Natural killer cell (primary cell): Measurements from ENCODE around the gene ITPKB. TPM values are rescaled to one million over a fixed set of nuclear protein-coding genes. Genes with fewer than 3 reads are reported as not detected.

Source experiments
- ATAC-seq, 3 donors: fragments of 150-1000 bp in 2 of 3; fragments of 200-7000 bp in 1 of 3; cut with Tn5 transposase; 1 replicate in 1 of 3; 2 replicates in 2 of 3; pipeline ENCODE4 v1.10.0; 2021; ENCODE audit warnings: mild to moderate bottlenecking in 2 of 3, moderate library complexity in 2 of 3
- DNase-seq, 2 donors: peaks; one replicate each; pipeline versions ENCODE4 v3.0.0 to v3.0.0-alpha.2; 2013 to 2021; ENCODE audit warnings: mixed read lengths in 1 of 2
- H3K27ac ChIP-seq: one replicate; pipeline ENCODE4 v1.5.1; 2013; ENCODE audit warnings: mild to moderate bottlenecking, low read length
- H3K27me3 ChIP-seq: one replicate; pipeline ENCODE4 v1.6.1; 2013; ENCODE audit warnings: low read length; ENCODE audit not compliant: control insufficient read depth, insufficient read depth
- H3K36me3 ChIP-seq: one replicate; pipeline ENCODE4 v1.6.1; 2013; ENCODE audit warnings: low read length; ENCODE audit not compliant: control insufficient read depth, insufficient read depth
- H3K4me1 ChIP-seq: one replicate; pipeline ENCODE4 v1.6.1; 2013; ENCODE audit warnings: low read length; ENCODE audit not compliant: control insufficient read depth, insufficient read depth
- H3K4me3 ChIP-seq: one replicate; pipeline ENCODE4 v1.5.1; 2013; ENCODE audit warnings: low read length
- H3K9me3 ChIP-seq: one replicate; pipeline ENCODE4 v1.6.1; 2013; ENCODE audit warnings: low read length; ENCODE audit not compliant: control insufficient read depth, insufficient read depth
- H3K27ac Mint-ChIP-seq, 2 donors: one replicate each; pipeline ENCODE4 v1.8.0; 2022; ENCODE audit warnings: mild to moderate bottlenecking in 2 of 2, mixed read lengths in 2 of 2, moderate library complexity in 1 of 2
- H3K27me3 Mint-ChIP-seq, 2 donors: one replicate each; pipeline ENCODE4 v1.8.0; 2022; ENCODE audit warnings: low read depth in 2 of 2, mixed read lengths in 2 of 2
- H3K36me3 Mint-ChIP-seq: one replicate; pipeline ENCODE4 v1.8.0; 2022; ENCODE audit warnings: mixed read lengths
- H3K4me1 Mint-ChIP-seq, 2 donors: one replicate each; pipeline ENCODE4 v1.8.0; 2022; ENCODE audit warnings: mixed read lengths in 2 of 2
- H3K4me3 Mint-ChIP-seq: one replicate; pipeline ENCODE4 v1.8.0; 2022; ENCODE audit warnings: mild to moderate bottlenecking, moderate library complexity, mixed read lengths
- H3K9me3 Mint-ChIP-seq, 2 donors: one replicate each; pipeline ENCODE4 v1.8.0; 2022; ENCODE audit warnings: mixed read lengths in 2 of 2
- WGBS: methylation state at CpG from one replicate; pipeline ENCODE4 v1.1.7; 2013; ENCODE audit warnings: missing lambda C conversion rate; ENCODE audit not compliant: insufficient coverage; 5-methylcytosine and 5-hydroxymethylcytosine counted together
- intact Hi-C: fragments of 100-400 bp; cut with micrococcal nuclease; formaldehyde crosslinking; loops from one replicate; pipeline ENCODE4 v1.14.2; 2022
- total RNA-seq, 4 donors: library from RNA; stranded (reverse); fragments of 120-200 nt in 1 of 4; gene quantifications; one replicate each; pipeline versions ENCODE4 v1.2.3 to v1.2.4, GENCODE V29; 2013 to 2022
- TF ChIP-seq, protein P1 (sequence below): fragments of 200-600 bp; IDR thresholded peaks from one replicate; pipeline ENCODE4 v1.8.0; 2022; ENCODE audit warnings: antibody characterized with exemption

ITPKB gene
- total RNA-seq, 3 donors from 2014 or later (not counting 1 experiment from before 2014, with no cell fraction given) = 92.2 to 133 (median 99.0) TPM

- peak overlapping the region; percentile 11 for H3K27ac ChIP-seq
- H3K27me3 Mint-ChIP-seq = no peaks in the 10 kb centered on the region
- TF ChIP-seq, protein P1, sequence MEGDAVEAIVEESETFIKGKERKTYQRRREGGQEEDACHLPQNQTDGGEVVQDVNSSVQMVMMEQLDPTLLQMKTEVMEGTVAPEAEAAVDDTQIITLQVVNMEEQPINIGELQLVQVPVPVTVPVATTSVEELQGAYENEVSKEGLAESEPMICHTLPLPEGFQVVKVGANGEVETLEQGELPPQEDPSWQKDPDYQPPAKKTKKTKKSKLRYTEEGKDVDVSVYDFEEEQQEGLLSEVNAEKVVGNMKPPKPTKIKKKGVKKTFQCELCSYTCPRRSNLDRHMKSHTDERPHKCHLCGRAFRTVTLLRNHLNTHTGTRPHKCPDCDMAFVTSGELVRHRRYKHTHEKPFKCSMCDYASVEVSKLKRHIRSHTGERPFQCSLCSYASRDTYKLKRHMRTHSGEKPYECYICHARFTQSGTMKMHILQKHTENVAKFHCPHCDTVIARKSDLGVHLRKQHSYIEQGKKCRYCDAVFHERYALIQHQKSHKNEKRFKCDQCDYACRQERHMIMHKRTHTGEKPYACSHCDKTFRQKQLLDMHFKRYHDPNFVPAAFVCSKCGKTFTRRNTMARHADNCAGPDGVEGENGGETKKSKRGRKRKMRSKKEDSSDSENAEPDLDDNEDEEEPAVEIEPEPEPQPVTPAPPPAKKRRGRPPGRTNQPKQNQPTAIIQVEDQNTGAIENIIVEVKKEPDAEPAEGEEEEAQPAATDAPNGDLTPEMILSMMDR = no peak
- H3K27me3 ChIP-seq = no peaks in the 10 kb centered on the region
- DNase-seq (no peak), ATAC-seq (no peak)
- H3K27ac Mint-ChIP-seq = peak overlapping the region; percentile 97 to 99
- H3K36me3 ChIP-seq = peaks cover 20% of the 10 kb centered on the region
- H3K9me3 Mint-ChIP-seq = no peaks in the 10 kb centered on the region
- no peaks in the 10 kb centered on the region for H3K9me3 ChIP-seq
- H3K4me3 ChIP-seq = no peak overlapping the region
- peaks cover 47% of the 10 kb centered on the region for H3K4me1 ChIP-seq
- intact Hi-C loops = no loop called here
- 88% methylated on average over 7 of the region's 7 CpGs for WGBS
- H3K4me3 Mint-ChIP-seq = no peak overlapping the region
- peaks cover 78 to 86% of the 10 kb centered on the region in 2 donors for H3K4me1 Mint-ChIP-seq
- no peaks in the 10 kb centered on the region for H3K36me3 Mint-ChIP-seq
These were observed 43.7 kb downstream of the ITPKB start for GRCh38 chr1:226695335-226695900.

DNA sequence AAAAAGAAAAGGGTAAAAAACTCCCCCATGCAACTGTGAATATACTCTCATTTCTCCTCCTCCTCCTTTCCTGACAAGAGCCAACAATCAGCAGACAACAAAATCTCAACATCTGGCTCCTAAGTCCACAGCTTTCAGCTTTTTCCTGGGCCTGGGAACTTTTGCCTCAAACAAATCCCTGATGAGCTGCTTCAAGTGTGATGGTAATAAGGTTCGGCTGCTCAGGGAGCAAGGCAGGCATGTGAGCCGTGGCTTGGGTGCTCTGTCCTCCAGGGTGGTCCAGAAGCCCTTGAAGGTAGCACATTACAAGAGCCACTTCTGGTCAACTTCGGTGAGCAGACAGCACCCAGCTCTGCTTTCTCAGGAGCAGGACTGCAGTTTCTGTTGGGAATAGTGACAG lies 46.3 kb downstream of the ITPKB start:
- Mint-ChIP-seq H3K4me1 (peaks cover 82 to 91% of the 10 kb centered on the region in 2 donors), H3K36me3 (no peaks in the 10 kb centered on the region), H3K9me3 (no peaks in the 10 kb centered on the region), H3K4me3 (no peak overlapping the region), H3K27me3 (no peaks in the 10 kb centered on the region), H3K27ac (peak overlapping the region; percentile 97 to 99)
- Histone ChIP-seq H3K27ac (no peak overlapping the region), H3K9me3 (no peaks in the 10 kb centered on the region), H3K36me3 (peaks cover 20% of the 10 kb centered on the region), H3K4me1 (peaks cover 46% of the 10 kb centered on the region), H3K4me3 (no peak overlapping the region), H3K27me3 (no peaks in the 10 kb centered on the region)
- 93% methylated on average over 3 of the region's 3 CpGs for WGBS
- TF ChIP-seq, protein P1 = no peak
- DNase-seq (peak in 1 of 2 donors; percentile 10), ATAC-seq (no peak)
- intact Hi-C loops = no loop called here

- H3K4me3 ChIP-seq = no peak overlapping the region
- DNase-seq (no peak), ATAC-seq (no peak)
- peaks cover 46% of the 10 kb centered on the region for H3K4me1 ChIP-seq
- intact Hi-C loops = no loop called here
- no peaks in the 10 kb centered on the region for H3K9me3 ChIP-seq
- peak overlapping the region; percentile 12 for H3K27ac ChIP-seq
- H3K27me3 ChIP-seq = no peaks in the 10 kb centered on the region
- Mint-ChIP-seq H3K4me3 (no peak overlapping the region), H3K4me1 (peaks cover 83 to 91% of the 10 kb centered on the region in 2 donors), H3K27ac (peak overlapping the region; percentile 97 to 99), H3K36me3 (no peaks in the 10 kb centered on the region), H3K27me3 (no peaks in the 10 kb centered on the region), H3K9me3 (no peaks in the 10 kb centered on the region)
- WGBS = 86% methylated on average over 1 of the region's 4 CpGs
- peaks cover 17% of the 10 kb centered on the region for H3K36me3 ChIP-seq
- TF ChIP-seq, protein P1 = no peak
These were observed 46.9 kb downstream of the ITPKB start for GRCh38 chr1:226692051-226692792.
